ENCODE measurements around the gene TMEM163.

- no peak for TF ChIP-seq CTCF (IDR thresholded peaks at IDR 0.05; ENCODE audit: low read length)
- TF ChIP-seq EZH2 (IDR thresholded peaks at IDR 0.05; ENCODE audit: borderline replicate concordance, low read length), result no peak
Observed at GRCh38 chr2:134482766-134483340, 235.9 kb downstream of the TMEM163 start.

All from OCI-LY1 (cell line).